GM19238 (cell line): ENCODE results near the gene MAP3K15.

Experiments used
- DNase-seq: peaks from one replicate; pipeline ENCODE4 v3.0.0; 2011; ENCODE audit warnings: low spot score; ENCODE audit not compliant: insufficient read length

Gene MAP3K15

GRCh38 chrX:19344661-19345060 lies 170.6 kb downstream of the MAP3K15 start:
- DNase-seq: no peak

GRCh38 chrX:19343535-19344408 lies 171.5 kb downstream of the MAP3K15 start, which contains the start of gene PDHA1:
PDHA1 (plus strand) TSS chrX:19343927; CDS start chrX:19344038, 111 bp downstream.
- peak; percentile 75 for DNase-seq

DNA sequence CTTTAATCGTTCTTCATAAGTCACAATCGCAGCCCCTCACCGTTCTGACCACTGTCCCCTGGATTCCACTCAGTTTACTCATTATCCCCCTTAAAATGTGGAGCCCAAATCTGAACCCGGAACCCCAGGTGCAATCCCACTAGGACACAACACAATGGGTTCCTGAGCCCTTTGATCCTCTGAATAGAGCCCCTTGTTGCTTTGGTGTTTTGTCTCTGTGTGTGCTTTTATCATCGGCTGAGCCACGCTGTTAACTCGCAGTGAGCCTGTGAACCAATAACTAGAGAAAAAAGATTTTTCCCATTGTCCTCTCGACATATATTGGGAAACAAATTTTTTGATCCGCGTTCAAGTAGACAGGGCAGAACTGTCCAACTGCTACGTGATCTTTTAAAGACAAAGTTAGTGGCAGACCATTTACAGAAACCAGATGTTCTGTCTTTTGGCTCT lies 172.2 kb downstream of the MAP3K15 start:
- no peak for DNase-seq

DNA sequence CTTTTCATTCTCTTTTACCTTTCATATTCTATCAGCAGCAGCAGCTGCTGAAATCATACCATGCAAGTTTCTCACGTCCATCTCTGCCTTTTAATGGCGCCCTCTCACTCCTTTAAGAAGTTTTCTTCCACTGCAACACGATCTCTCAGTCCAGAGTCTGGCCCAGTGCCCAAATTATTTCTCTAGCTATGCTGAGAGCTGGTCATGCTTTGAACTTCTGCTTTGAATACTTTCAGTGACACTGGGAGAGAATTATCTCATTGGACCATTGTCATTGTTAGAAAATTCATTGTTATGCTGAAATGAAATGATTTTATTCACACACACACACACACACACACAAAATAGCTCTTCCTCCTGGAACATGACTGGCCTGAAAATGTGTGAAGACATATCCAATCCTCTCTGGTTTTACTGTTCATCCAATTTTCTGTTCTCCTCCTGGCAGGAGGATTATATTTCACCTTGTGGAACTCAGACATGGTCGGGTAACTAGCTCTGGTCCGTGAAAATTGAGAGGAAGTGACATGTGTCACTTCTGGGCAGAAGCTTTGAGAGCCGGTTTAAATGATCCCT lies 172.9 kb downstream of the MAP3K15 start:
- DNase-seq: no peak

DNA sequence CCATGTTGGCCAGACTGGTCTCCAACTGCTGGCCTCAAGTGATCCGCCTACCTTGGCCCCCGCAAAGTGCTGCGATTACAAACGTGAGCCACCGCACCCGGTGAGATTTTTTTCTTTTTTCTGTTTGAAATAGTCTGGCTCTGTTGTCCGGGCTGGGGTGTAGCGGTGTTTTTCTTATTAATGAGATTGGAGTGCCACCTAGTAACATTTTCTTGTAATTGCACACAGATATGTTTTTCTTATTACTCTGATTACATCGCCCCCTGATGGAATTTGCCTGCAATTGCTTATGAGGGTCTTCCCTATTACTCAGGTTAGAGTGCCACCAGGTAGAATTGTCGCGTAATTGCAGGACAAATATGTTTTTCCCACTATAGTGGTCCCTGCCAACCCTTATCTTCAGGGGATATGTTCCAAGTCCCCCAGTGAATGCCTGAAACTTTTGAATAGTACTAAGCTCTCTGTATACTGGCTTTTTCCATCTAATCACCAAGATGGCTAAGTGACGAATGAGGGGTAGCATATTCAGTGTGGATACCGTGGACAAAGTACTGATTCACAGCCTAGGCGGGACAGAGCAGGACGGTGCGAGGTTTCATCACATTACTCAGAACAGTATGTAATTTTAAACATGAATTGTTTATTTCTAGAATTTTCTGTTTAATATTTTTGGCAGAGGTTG lies 180.2 kb downstream of the MAP3K15 start:
- no peak for DNase-seq

- DNase-seq: no peak
These were observed 182.3 kb downstream of the MAP3K15 start for GRCh38 chrX:19332983-19333382.

- no peak for DNase-seq
These were observed 183.5 kb downstream of the MAP3K15 start for GRCh38 chrX:19331831-19332230.

DNA sequence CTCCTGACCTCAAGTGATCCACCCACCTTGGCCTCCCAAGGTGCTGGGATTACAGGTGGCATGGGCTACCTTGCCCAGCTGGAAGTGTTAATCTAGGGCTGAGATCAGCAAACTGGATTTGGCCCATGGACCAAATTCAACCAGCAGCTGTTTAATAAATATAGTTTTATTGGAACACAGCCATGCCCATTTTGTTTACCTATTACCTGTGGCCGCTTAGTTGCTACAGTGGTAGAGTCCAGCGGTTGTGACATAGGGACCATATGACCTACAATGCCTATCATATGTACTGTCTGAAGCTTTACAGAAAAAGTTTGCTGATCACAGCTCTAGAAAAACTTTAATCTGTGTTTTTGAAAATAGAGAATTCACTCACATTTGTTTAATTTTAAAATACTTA lies 188.7 kb downstream of the MAP3K15 start:
- DNase-seq: no peak
